Uterus (tissue), 4 donors: Measurements from ENCODE around the gene DIAPH2. TPM values are rescaled to one million over a fixed set of nuclear protein-coding genes. Genes with fewer than 3 reads are reported as not detected.

Experiments
- DNase-seq, 2 donors: peaks; one replicate each; pipeline ENCODE4 v3.0.0-alpha.2; 2019 to 2020
- H3K27ac ChIP-seq, 2 donors: fragments of 200-600 bp; sonication (generic); 1 replicate in 1 of 2; 2 replicates in 1 of 2; pipeline ENCODE4 v1.5.1; 2016 to 2018
- H3K27me3 ChIP-seq, 2 donors: fragments of 200-600 bp; sonication (generic); one replicate each; pipeline ENCODE4 v1.5.1; 2018 to 2019; ENCODE audit warnings: control low read depth in 1 of 2
- H3K36me3 ChIP-seq, 2 donors: fragments of 200-600 bp; sonication (generic); one replicate each; pipeline ENCODE4 v1.5.1; 2019; ENCODE audit warnings: control low read depth in 1 of 2
- H3K4me1 ChIP-seq, 2 donors: fragments of 200-600 bp; sonication (generic); one replicate each; pipeline ENCODE4 v1.5.1; 2018 to 2019; ENCODE audit warnings: control low read depth in 1 of 2
- H3K4me3 ChIP-seq, 2 donors: fragments of 200-600 bp; sonication (generic); 1 replicate in 1 of 2; 2 replicates in 1 of 2; pipeline ENCODE4 v1.5.1; 2018 to 2019; ENCODE audit warnings: mild to moderate bottlenecking in 1 of 2
- H3K9me3 ChIP-seq, 2 donors: fragments of 200-600 bp; sonication (generic); one replicate each; pipeline ENCODE4 v1.5.1; 2019; ENCODE audit warnings: control low read depth in 1 of 2
- POLR2A ChIP-seq, 2 donors: fragments of 450-650 bp; IDR thresholded peaks; one replicate each; pipeline ENCODE4 v1.6.1; 2016; ENCODE audit warnings: antibody characterized with exemption in 2 of 2, mild to moderate bottlenecking in 1 of 2, moderate library complexity in 1 of 2
- intact Hi-C: fragments of 100-400 bp; cut with DNase I; formaldehyde crosslinking; loops from one replicate; pipeline ENCODE4 v1.15.1; 2023; ENCODE audit warnings: low total_unique reads
- total RNA-seq, 4 donors: library from RNA; depleted of rRNA in 3 of 4; stranded (reverse); fragments of >200 nt in 3 of 4; gene quantifications; one replicate each; pipeline versions ENCODE4 v1.1.0 to v1.2.4, GENCODE V29; 2014 to 2023
- TF ChIP-seq, protein P1 (sequence below), 4 experiments: fragments of 200-600 bp in 2 of 4; fragments of 450-650 bp in 2 of 4; sonication (generic) in 2 of 4; IDR thresholded peaks; one replicate each; pipeline ENCODE4 v1.5.1; 2016 to 2019; ENCODE audit warnings: antibody characterized with exemption in 4 of 4, mild to moderate bottlenecking in 2 of 4, moderate library complexity in 1 of 4
- donor health status: DM: yes; HTN: yes; CAD: no.

The DIAPH2 gene
- total RNA-seq, 4 donors from 2014 or later, result 16.7 to 41.5 (median 30.3) TPM

DNA sequence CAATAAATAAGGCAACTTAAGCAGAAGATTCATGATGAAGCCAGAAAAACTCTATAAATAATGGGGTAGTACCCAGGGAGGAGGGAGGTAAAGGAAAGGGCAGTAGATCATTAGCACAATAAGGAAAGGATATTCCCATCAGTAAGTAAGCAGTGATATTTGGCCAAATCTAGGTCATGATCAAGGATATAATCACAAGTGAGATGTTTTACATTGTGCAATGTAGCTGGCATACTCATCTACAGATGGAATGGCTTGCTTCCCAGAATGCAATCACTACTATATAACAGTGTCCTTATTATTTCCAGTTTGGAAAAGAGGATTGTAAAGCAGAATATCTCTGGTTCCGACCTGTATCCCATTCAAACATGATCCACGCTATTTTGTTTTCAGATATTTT lies 682.5 kb downstream of the DIAPH2 start:
- no peaks in the 10 kb centered on the region for H3K36me3 ChIP-seq
- DNase-seq, result no peak
- no peaks in the 10 kb centered on the region for H3K4me1 ChIP-seq
- no peak overlapping the region for H3K27ac ChIP-seq
- no peak overlapping the region for H3K4me3 ChIP-seq
- no peak for TF ChIP-seq POLR2A (IDR thresholded peaks at IDR 0.05)
- TF ChIP-seq, protein P1, sequence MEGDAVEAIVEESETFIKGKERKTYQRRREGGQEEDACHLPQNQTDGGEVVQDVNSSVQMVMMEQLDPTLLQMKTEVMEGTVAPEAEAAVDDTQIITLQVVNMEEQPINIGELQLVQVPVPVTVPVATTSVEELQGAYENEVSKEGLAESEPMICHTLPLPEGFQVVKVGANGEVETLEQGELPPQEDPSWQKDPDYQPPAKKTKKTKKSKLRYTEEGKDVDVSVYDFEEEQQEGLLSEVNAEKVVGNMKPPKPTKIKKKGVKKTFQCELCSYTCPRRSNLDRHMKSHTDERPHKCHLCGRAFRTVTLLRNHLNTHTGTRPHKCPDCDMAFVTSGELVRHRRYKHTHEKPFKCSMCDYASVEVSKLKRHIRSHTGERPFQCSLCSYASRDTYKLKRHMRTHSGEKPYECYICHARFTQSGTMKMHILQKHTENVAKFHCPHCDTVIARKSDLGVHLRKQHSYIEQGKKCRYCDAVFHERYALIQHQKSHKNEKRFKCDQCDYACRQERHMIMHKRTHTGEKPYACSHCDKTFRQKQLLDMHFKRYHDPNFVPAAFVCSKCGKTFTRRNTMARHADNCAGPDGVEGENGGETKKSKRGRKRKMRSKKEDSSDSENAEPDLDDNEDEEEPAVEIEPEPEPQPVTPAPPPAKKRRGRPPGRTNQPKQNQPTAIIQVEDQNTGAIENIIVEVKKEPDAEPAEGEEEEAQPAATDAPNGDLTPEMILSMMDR (IDR thresholded peaks at IDR 0.05), result no peak
- no peaks in the 10 kb centered on the region for H3K9me3 ChIP-seq
- intact Hi-C loops, result no loop called here
- no peaks in the 10 kb centered on the region for H3K27me3 ChIP-seq

DNA sequence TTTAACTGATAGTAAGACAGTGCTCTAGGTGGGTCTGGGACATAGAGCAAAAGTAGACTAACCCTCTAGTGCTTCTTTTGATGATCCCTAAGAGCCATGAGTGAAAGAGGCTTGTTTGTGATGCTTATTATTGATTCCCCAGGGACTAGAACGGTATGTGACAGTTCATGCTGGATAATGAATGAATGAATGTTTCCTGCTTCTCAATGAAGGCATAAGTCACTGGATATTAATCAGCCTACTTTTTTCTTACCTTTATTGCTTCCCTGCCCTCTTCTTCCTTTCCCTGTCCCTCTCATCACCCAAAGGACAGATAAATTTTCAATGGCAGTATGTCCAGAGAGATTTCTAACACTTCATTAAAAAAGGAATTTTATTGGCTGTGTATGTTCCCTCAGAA lies 685.3 kb downstream of the DIAPH2 start:
- Histone ChIP-seq H3K9me3 (no peaks in the 10 kb centered on the region), H3K4me1 (no peaks in the 10 kb centered on the region), H3K36me3 (no peaks in the 10 kb centered on the region), H3K4me3 (no peak overlapping the region), H3K27me3 (no peaks in the 10 kb centered on the region), H3K27ac (no peak overlapping the region)
- intact Hi-C loops, result no loop called here
- DNase-seq, result no peak
- TF ChIP-seq, protein P1 (IDR thresholded peaks at IDR 0.05), result no peak
- no peak for TF ChIP-seq POLR2A (IDR thresholded peaks at IDR 0.05)

DNA sequence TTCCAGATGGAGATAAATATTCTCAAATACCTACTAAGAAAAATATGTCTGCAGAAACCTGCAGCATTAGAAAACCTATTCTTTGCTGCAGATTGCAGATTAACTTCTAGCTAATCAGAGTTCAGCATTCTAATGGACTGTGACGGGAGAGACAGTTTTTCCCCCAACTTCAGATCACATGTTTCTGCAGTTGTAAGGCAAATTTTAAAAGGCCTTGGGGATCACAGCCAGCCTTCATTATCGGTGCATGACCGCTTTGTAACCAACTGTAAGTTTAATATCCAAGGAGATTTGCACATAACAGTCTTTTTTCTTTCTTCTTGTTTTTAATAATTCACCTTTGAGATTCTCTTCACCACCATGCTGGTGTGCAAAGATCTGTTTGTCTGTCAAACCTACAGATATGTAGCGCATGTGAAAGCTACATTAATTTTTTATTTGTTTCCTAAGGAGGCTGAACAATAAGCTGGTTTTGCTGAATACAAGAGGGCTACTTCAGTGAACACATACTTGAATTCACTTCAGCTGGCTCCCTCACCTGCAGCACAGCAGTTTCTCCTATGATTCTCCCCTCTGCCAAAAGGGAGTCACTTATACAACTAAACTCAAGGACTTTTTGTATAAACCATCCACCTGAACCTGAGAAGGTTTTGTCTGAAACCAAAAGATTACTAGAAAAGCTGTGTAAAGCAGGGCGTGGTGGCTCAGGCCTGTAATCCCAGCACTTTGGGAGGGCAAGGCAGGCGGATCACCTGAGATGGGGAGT lies 687.5 kb downstream of the DIAPH2 start:
- Histone ChIP-seq H3K27me3 (no peaks in the 10 kb centered on the region), H3K9me3 (no peaks in the 10 kb centered on the region), H3K4me1 (no peaks in the 10 kb centered on the region), H3K36me3 (no peaks in the 10 kb centered on the region), H3K27ac (no peak overlapping the region), H3K4me3 (no peak overlapping the region)
- intact Hi-C loops, result no loop called here
- no peak for DNase-seq
- TF ChIP-seq, protein P1 (IDR thresholded peaks at IDR 0.05), result no peak
- TF ChIP-seq POLR2A (IDR thresholded peaks at IDR 0.05), result no peak

GRCh38 chrX:97374266-97374665 lies 689.6 kb downstream of the DIAPH2 start:
- Histone ChIP-seq H3K4me1 (no peaks in the 10 kb centered on the region), H3K27ac (no peak overlapping the region), H3K27me3 (no peaks in the 10 kb centered on the region), H3K36me3 (no peaks in the 10 kb centered on the region), H3K4me3 (no peak overlapping the region), H3K9me3 (no peaks in the 10 kb centered on the region)
- no peak for DNase-seq
- TF ChIP-seq, protein P1 (IDR thresholded peaks at IDR 0.05), result no peak
- TF ChIP-seq POLR2A (IDR thresholded peaks at IDR 0.05), result no peak
- intact Hi-C loops, result no loop called here

- H3K36me3 ChIP-seq, result no peaks in the 10 kb centered on the region
- intact Hi-C loops, result no loop called here
- no peak for DNase-seq
Observed at GRCh38 chrX:97380200-97380599, 695.6 kb downstream of the DIAPH2 start.

More at GRCh38 chrX:97380200-97380599, 695.6 kb downstream of the DIAPH2 start:
- no peak for TF ChIP-seq POLR2A (IDR thresholded peaks at IDR 0.05)
- TF ChIP-seq, protein P1 (IDR thresholded peaks at IDR 0.05), result no peak
- H3K4me1 ChIP-seq, result no peaks in the 10 kb centered on the region
- H3K4me3 ChIP-seq, result no peak overlapping the region
- no peaks in the 10 kb centered on the region for H3K27me3 ChIP-seq
- no peaks in the 10 kb centered on the region for H3K9me3 ChIP-seq
- no peak overlapping the region for H3K27ac ChIP-seq
